Fibroblast of lung (primary cell): ENCODE measurements around the gene EVX1. TPM values are rescaled to one million over a fixed set of nuclear protein-coding genes. Genes with fewer than 3 reads are reported as not detected.

Experiments
- DNase-seq, 2 donors: peaks; one replicate each; pipeline versions ENCODE4 v3.0.0 to v3.0.0-alpha.2; 2010; ENCODE audit warnings: low read depth in 2 of 2
- H2AFZ ChIP-seq: 2 replicates; pipeline ENCODE4 v1.5.1; 2012; ENCODE audit warnings: low read length, control low read depth, inconsistent platforms
- H3K27ac ChIP-seq: 2 replicates; pipeline ENCODE4 v1.5.1; 2011; ENCODE audit warnings: low read length, control low read depth; ENCODE audit not compliant: insufficient read depth
- H3K27me3 ChIP-seq: 2 replicates; pipeline ENCODE4 v1.5.1; 2011; ENCODE audit warnings: mild to moderate bottlenecking, low read length; ENCODE audit not compliant: control insufficient read depth, insufficient read depth
- H3K36me3 ChIP-seq: 2 replicates; pipeline ENCODE4 v1.5.1; 2011; ENCODE audit warnings: low read length; ENCODE audit not compliant: control insufficient read depth, insufficient read depth
- H3K4me1 ChIP-seq: 2 replicates; pipeline ENCODE4 v1.5.1; 2011; ENCODE audit warnings: low read length; ENCODE audit not compliant: control insufficient read depth, insufficient read depth; ENCODE audit errors: extremely low read depth
- H3K4me2 ChIP-seq: 2 replicates; pipeline ENCODE4 v1.5.1; 2011; ENCODE audit warnings: low read length, control low read depth; ENCODE audit not compliant: insufficient read depth; ENCODE audit errors: extremely low read depth
- H3K4me3 ChIP-seq, 4 experiments: fragments of 200-600 bp in 1 of 4; sonication (generic) in 1 of 4; replicated peaks in 1 of 4; 2 replicates each; pipeline ENCODE4 v1.5.1; 2011 to 2016; ENCODE audit warnings: low read length in 4 of 4, low read depth in 3 of 4, mild to moderate bottlenecking in 3 of 4, control low read depth in 2 of 4, inconsistent platforms in 1 of 4, mixed read lengths in 1 of 4; ENCODE audit not compliant: insufficient read depth in 1 of 4; ENCODE audit errors: control extremely low read depth in 1 of 4
- H3K79me2 ChIP-seq: 2 replicates; pipeline ENCODE4 v1.5.1; 2012; ENCODE audit warnings: mild to moderate bottlenecking, low read length, inconsistent platforms; ENCODE audit not compliant: control insufficient read depth, insufficient read depth
- H3K9ac ChIP-seq: 2 replicates; pipeline ENCODE4 v1.5.1; 2011; ENCODE audit warnings: mild to moderate bottlenecking, low read length, control low read depth; ENCODE audit not compliant: insufficient read depth
- H3K9me3 ChIP-seq: 2 replicates; pipeline ENCODE4 v1.5.1; 2012; ENCODE audit warnings: low read depth, low read length; ENCODE audit not compliant: control insufficient read depth, insufficient read depth
- H4K20me1 ChIP-seq: 2 replicates; pipeline ENCODE4 v1.5.1; 2011; ENCODE audit warnings: low read length; ENCODE audit not compliant: control insufficient read depth, insufficient read depth; ENCODE audit errors: extremely low read depth
- EZH2 ChIP-seq: IDR thresholded peaks from 2 replicates; pipeline ENCODE4 v1.5.1; 2012; ENCODE audit warnings: low read length, control low read depth, mild to moderate bottlenecking; ENCODE audit errors: missing control alignments
- polyA plus RNA-seq, 2 donors: library from polyadenylated mRNA; depleted of rRNA in 1 of 2; stranded (reverse) in 1 of 2; unstranded in 1 of 2; fragments of >200 nt; gene quantifications; 2 replicates each; pipeline ENCODE4 v1.2.1, GENCODE V29; 2011 to 2012; ENCODE audit warnings: missing spikeins in 1 of 2
- total RNA-seq: library from RNA; depleted of rRNA; stranded (reverse); fragments of >200 nt; gene quantifications from 2 replicates; pipeline ENCODE4 v1.2.1, GENCODE V29; 2014
- TF ChIP-seq, protein P1 (sequence below), 2 donors: IDR thresholded peaks in 1 of 2; conservative IDR thresholded peaks in 1 of 2; 1 replicate in 1 of 2; 2 replicates in 1 of 2; pipeline ENCODE4 v1.5.1; 2011 to 2012; ENCODE audit warnings: low read length in 2 of 2, control low read depth in 1 of 2, inconsistent platforms in 1 of 2, low read depth in 1 of 2, mild to moderate bottlenecking in 1 of 2

EVX1 gene
- total and polyA plus RNA-seq, 2 donors (not counting 1 experiment from before 2014, with no cell fraction given) = not detected

DNA sequence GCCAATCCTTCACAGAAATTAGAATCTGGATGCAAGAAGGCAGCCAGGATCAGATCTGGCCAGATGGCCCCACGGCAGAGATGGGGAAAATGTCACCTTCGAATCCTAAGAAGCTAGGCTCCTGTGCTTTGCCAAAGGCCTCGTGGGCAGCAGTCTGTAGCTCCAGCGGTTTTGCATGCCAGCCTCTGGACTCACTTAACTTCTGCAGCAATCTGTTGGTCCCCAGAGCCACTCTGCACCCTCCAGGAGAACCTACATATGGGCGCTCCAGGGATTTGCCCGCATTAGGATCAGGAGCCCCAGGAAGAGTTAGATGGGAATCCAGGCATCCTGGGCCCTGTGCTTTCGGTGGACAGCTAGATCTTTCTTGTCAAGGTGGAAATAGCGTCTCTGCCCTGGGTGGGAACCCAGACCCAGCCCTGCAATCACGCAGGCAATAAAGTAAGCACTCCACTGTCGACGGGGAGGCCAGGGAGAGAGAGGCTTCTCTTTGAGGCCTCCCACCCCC, 32.6 kb upstream of the EVX1 start:
- H2AFZ ChIP-seq = no peak overlapping the region
- peaks cover 82% of the 10 kb centered on the region for H3K27me3 ChIP-seq
- H3K36me3 ChIP-seq = no peaks in the 10 kb centered on the region
- TF ChIP-seq, protein P1, sequence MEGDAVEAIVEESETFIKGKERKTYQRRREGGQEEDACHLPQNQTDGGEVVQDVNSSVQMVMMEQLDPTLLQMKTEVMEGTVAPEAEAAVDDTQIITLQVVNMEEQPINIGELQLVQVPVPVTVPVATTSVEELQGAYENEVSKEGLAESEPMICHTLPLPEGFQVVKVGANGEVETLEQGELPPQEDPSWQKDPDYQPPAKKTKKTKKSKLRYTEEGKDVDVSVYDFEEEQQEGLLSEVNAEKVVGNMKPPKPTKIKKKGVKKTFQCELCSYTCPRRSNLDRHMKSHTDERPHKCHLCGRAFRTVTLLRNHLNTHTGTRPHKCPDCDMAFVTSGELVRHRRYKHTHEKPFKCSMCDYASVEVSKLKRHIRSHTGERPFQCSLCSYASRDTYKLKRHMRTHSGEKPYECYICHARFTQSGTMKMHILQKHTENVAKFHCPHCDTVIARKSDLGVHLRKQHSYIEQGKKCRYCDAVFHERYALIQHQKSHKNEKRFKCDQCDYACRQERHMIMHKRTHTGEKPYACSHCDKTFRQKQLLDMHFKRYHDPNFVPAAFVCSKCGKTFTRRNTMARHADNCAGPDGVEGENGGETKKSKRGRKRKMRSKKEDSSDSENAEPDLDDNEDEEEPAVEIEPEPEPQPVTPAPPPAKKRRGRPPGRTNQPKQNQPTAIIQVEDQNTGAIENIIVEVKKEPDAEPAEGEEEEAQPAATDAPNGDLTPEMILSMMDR (conservative IDR thresholded peaks at IDR 0.05 in 1 of 2, IDR thresholded peaks at IDR 0.05 in 1 of 2; ENCODE audit: low read depth in 1 of 2, low read length in 2 of 2) = no peak
- TF ChIP-seq EZH2 = no peak
- H3K9ac ChIP-seq = no peak overlapping the region
- no peak for DNase-seq
- no peaks in the 10 kb centered on the region for H3K9me3 ChIP-seq
- no peak overlapping the region for H3K4me3 ChIP-seq
- H3K27ac ChIP-seq = no peak overlapping the region
- H3K4me1 ChIP-seq = peaks cover under 1% of the 10 kb centered on the region
- no peaks in the 10 kb centered on the region for H3K79me2 ChIP-seq
- H4K20me1 ChIP-seq = no peaks in the 10 kb centered on the region
- H3K4me2 ChIP-seq = no peak overlapping the region

DNA sequence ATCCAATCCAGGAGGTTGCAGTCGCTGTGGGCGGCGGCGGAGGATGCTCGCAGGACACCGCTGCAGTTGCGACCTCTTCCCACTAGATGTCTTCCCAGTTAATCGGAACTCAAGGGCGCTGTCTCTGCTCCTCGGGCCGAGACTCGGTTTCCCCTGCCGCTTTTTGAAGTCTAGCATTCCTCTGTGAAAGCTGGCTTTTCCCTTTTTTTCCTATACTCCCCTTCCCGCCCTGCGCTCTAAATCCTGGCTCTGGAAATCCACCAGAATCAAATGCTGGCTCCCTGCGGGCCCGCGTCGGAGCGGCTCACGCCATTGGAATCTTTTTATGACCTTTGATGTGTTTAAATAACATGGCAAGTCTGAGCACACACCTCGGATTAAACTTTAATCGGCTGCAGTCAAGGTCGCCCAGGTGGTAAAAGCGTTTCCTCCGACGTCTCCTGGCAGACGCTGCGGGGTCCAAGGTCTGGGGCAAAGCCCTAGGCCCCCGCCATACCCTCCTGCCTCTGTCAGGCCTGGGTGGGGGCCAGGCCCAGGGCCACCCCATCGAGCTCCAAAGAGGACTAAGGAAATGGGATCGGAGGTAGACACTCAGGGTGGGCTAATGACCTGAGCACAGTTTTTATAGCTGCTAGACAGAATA, 32.0 kb upstream of the EVX1 start:
- Histone ChIP-seq H3K4me2 (peak overlapping the region; percentile 84), H3K27me3 (peaks cover 82% of the 10 kb centered on the region), H3K4me1 (no peaks in the 10 kb centered on the region), H2AFZ (peak overlapping the region; percentile 33), H3K27ac (no peak overlapping the region), H3K36me3 (no peaks in the 10 kb centered on the region), H3K4me3 (peak overlapping the region in 2 of 4 experiments; percentile 23 to 46), H3K79me2 (no peaks in the 10 kb centered on the region), H3K9me3 (no peaks in the 10 kb centered on the region), H4K20me1 (no peaks in the 10 kb centered on the region), H3K9ac (no peak overlapping the region)
- TF ChIP-seq, protein P1 (conservative IDR thresholded peaks at IDR 0.05 in 1 of 2, IDR thresholded peaks at IDR 0.05 in 1 of 2; ENCODE audit: low read depth in 1 of 2, low read length in 2 of 2) = peak; percentile 72 to 84
- no peak for TF ChIP-seq EZH2
- DNase-seq = peak; percentile 27 to 41

DNA sequence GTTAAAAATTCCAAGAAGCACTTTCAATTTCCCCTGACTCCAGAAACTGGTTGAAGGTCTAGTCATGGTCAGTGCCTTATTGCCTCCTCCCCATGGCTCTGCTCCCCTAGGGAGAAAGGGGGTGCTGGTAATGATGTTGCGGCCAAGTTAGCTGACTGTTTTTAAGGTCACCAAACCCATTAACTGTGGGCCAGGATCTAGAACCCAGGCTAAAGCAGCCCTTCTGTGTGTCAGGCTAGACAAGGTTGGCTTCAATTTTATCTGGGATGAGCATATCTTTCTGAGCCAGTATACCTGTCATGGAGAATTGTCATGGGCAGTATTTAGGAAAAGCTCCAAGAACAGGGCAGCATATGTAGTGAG, 31.5 kb upstream of the EVX1 start:
- Histone ChIP-seq H3K36me3 (no peaks in the 10 kb centered on the region), H3K27ac (no peak overlapping the region), H3K4me3 (no peak overlapping the region), H3K9ac (no peak overlapping the region), H3K27me3 (peaks cover 80% of the 10 kb centered on the region), H3K79me2 (no peaks in the 10 kb centered on the region), H3K4me2 (no peak overlapping the region), H3K9me3 (no peaks in the 10 kb centered on the region), H2AFZ (no peak overlapping the region), H4K20me1 (no peaks in the 10 kb centered on the region), H3K4me1 (no peaks in the 10 kb centered on the region)
- TF ChIP-seq, protein P1 (conservative IDR thresholded peaks at IDR 0.05 in 1 of 2, IDR thresholded peaks at IDR 0.05 in 1 of 2; ENCODE audit: low read depth in 1 of 2, low read length in 2 of 2) = no peak
- peak; percentile 6 for TF ChIP-seq EZH2
- DNase-seq = no peak
